Fibroblast of the aortic adventitia (primary cell): Measurements from ENCODE around the gene TUBG2. TPM values are rescaled to one million over a fixed set of nuclear protein-coding genes. Genes with fewer than 3 reads are reported as not detected.

ENCODE experiments used
- DNase-seq: peaks from one replicate; pipeline ENCODE4 v3.0.0-alpha.2; 2010; ENCODE audit warnings: low read depth
- H3K4me3 ChIP-seq: 2 replicates; pipeline ENCODE4 v1.5.1; 2011; ENCODE audit warnings: low read depth, mild to moderate bottlenecking, control low read depth, low read length, moderate library complexity
- total RNA-seq: library from RNA; depleted of rRNA; stranded (reverse); fragments of >200 nt; gene quantifications from 2 replicates; pipeline ENCODE4 v1.2.3, GENCODE V29; 2012; ENCODE audit warnings: low replicate concordance
- TF ChIP-seq, protein P1 (sequence below): IDR thresholded peaks from 2 replicates; pipeline ENCODE4 v1.5.1; 2011; ENCODE audit warnings: mild to moderate bottlenecking, low read length, control low read depth, inconsistent platforms; ENCODE audit not compliant: insufficient read depth

Gene TUBG2
- total RNA-seq, 1 donor: 12.1 TPM

DNA sequence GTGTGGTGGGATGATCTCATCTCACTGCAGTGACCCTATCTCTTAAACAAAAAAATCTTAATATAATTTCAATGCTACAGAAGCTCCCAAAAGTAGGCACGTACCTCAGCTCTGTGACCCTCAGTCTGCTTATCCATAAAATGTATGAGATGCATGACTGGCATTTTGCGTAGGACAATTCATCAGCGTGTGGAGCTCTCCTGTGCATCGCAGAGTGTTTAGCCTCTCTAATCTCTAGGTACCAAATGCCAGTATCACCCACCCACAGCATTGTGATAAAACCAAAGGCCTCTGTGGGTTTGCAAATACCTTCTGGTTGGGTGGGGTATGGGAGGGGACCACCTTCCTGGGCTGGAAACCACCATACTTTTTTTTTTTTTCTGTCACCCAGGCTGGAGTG is 19.0 kb upstream of the TUBG2 start:
- TF ChIP-seq, protein P1, sequence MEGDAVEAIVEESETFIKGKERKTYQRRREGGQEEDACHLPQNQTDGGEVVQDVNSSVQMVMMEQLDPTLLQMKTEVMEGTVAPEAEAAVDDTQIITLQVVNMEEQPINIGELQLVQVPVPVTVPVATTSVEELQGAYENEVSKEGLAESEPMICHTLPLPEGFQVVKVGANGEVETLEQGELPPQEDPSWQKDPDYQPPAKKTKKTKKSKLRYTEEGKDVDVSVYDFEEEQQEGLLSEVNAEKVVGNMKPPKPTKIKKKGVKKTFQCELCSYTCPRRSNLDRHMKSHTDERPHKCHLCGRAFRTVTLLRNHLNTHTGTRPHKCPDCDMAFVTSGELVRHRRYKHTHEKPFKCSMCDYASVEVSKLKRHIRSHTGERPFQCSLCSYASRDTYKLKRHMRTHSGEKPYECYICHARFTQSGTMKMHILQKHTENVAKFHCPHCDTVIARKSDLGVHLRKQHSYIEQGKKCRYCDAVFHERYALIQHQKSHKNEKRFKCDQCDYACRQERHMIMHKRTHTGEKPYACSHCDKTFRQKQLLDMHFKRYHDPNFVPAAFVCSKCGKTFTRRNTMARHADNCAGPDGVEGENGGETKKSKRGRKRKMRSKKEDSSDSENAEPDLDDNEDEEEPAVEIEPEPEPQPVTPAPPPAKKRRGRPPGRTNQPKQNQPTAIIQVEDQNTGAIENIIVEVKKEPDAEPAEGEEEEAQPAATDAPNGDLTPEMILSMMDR: no peak
- H3K4me3 ChIP-seq: no peak overlapping the region
- no peak for DNase-seq

DNA sequence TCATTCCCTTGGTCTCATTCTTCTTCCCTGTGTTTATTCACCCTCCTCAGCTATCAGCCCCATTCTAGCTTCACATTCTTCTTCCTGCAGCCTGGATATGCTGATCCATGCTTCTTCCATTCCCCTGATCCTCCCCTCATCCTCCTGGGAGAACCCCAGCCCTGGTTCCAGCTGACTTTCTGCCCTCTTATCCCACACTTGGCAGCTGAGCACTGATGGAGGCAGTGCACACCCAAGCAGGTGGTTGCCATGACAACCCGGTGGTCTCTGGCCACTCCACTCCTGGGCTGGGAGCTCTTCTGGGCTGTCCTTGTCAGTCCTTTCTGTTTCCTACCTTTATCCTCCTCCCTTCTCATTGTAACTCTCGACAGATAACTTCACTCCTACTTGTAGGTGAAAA is 16.7 kb upstream of the TUBG2 start:
- TF ChIP-seq, protein P1: no peak
- DNase-seq: no peak
- H3K4me3 ChIP-seq: no peak overlapping the region

DNA sequence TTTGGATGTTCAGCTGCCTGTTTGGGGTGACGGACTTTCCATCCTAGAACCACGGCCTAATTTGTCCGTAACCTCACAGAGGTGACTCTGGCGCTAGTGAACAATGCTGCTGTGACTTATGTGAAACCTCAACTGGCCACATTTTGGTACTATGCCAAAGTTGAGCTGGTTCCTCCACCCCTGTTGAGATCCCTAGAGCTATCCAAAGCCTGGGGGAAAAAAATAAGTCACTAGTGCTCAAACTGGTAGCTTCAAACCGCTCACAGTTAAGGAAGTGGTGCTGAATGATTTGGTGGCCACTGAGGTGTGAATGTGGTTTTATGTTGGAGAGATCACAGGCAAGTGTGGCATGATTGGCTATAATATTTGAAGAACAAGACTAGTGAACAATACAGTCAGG is 11.3 kb upstream of the TUBG2 start:
- no peak overlapping the region for H3K4me3 ChIP-seq
- TF ChIP-seq, protein P1: no peak
- no peak for DNase-seq

DNA sequence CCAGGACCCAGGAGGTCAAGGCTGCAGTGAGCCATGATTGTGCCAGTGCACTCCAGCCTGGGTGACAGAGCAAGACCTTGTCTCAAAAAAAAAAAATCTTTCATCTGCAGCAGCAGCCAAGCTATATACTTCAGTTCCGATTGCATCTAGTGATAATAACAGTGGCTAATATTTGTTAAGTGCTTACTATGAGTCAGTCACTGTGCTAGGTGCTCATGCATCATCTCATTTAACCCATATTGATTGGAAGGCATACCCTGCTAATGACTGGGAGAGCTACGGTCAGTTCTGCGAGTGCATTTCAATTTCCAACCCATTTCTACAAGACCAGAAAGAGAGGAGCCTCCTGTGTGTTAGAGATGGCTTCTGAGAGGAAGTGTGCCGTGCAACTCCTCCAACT is 7.7 kb upstream of the TUBG2 start:
- no peak overlapping the region for H3K4me3 ChIP-seq
- no peak for DNase-seq
- TF ChIP-seq, protein P1: no peak

DNA sequence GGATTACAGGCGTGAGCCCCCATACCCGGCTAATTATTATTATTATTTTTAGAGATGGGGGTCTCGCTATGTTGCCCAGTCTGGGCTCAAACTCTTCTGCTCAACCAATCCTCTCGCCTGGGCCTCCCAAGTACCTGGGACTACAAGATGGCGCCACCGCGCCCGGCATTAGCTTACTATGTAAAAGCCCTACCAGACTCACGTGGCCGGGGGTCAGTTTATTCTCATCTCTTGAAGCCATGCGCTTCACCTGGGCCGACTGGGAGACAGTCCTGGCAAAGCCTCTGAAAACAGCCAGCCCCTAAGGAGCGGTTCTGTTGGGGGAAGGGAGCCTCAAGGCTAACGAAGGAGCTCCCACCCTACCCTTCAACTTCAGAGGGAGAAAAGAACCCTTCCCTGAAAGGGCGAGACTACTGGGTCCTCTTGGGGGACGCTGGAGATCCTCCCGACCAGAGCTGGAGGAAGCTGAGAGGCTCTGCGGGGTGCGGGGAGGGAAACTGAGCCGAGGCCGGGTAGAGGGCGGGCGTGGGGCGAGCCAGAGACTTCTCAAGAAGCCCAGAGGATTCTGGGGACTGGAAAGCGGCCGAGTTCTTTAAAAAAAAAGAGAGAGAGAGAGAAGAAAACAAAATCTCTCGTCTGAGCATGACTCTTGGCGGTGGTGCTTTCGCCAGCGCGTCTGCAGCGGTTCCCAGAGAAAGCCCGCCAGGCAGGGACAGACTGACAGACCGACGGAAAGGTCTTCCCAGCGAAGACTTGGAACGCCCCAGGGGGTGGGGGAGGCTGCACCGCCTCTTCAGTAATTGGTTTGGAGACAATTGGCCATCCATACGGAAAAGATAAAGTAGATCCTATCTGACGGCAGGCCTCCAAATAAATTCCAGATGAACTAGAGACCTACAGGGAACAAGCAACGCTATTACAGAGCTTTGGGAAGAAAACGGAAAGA is 5.6 kb upstream of the TUBG2 start:
- TF ChIP-seq, protein P1: no peak
- peak overlapping the region; percentile 48 for H3K4me3 ChIP-seq
- peak; percentile 88 for DNase-seq

DNA sequence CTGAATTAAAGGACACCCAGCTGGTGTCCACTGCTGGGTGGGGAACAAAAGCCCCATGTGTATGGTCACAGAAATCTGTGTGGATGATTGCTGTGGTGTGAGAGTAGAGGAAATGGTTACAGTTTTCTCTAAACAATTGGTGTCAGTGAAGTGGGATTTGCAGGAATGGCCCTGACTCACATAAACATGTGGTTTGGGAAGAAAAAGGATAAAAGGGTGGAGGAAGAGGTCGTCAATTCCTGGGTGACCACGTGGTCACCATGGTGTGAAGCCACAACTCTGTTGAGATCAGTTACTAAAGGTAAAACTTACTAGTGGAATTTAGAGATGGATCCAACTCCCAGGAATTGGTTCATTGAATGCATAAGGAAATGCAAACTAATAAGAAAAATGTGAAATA is 3.6 kb upstream of the TUBG2 start:
- peak; percentile 62 for DNase-seq
- H3K4me3 ChIP-seq: no peak overlapping the region
- TF ChIP-seq, protein P1: no peak
